Suprapubic skin (tissue), 4 donors: ENCODE measurements around the gene ENAH. TPM values are rescaled to one million over a fixed set of nuclear protein-coding genes. Genes with fewer than 3 reads are reported as not detected.
A peak's percentile ranks its signal among the peaks of the same experiment; 100 is the strongest.

Source experiments
- DNase-seq, 2 donors: peaks; one replicate each; pipeline ENCODE4 v3.0.0-alpha.2; 2019; ENCODE audit warnings: low spot score in 2 of 2
- H3K27ac ChIP-seq: fragments of 200-600 bp; sonication (generic); one replicate; pipeline ENCODE4 v1.5.1; 2019
- H3K27me3 ChIP-seq: fragments of 200-600 bp; sonication (generic); one replicate; pipeline ENCODE4 v1.5.1; 2019
- H3K36me3 ChIP-seq: fragments of 200-600 bp; sonication (generic); one replicate; pipeline ENCODE4 v1.5.1; 2019
- H3K4me1 ChIP-seq: fragments of 200-600 bp; sonication (generic); one replicate; pipeline ENCODE4 v1.5.1; 2019
- H3K4me3 ChIP-seq: fragments of 200-600 bp; sonication (generic); one replicate; pipeline ENCODE4 v1.5.1; 2019; ENCODE audit warnings: mild to moderate bottlenecking
- H3K9me3 ChIP-seq: fragments of 200-600 bp; sonication (generic); one replicate; pipeline ENCODE4 v1.5.1; 2019
- EP300 ChIP-seq: sonication (generic); formaldehyde crosslinking; IDR thresholded peaks from one replicate; pipeline ENCODE4 v1.6.1; 2017; ENCODE audit warnings: antibody characterized with exemption
- POLR2A ChIP-seq, 2 donors: fragments of 450-650 bp; IDR thresholded peaks; one replicate each; pipeline ENCODE4 v1.6.1; 2017; ENCODE audit warnings: antibody characterized with exemption in 2 of 2, mild to moderate bottlenecking in 2 of 2, moderate library complexity in 2 of 2
- POLR2AphosphoS5 ChIP-seq, 3 donors: sonication (generic); formaldehyde crosslinking; IDR thresholded peaks; one replicate each; pipeline ENCODE4 v1.6.1; 2017; ENCODE audit warnings: antibody characterized with exemption in 3 of 3
- WGBS: methylation state at CpG from one replicate; pipeline ENCODE4 v1.1.5; 2018; 5-methylcytosine and 5-hydroxymethylcytosine counted together
- total RNA-seq, 4 donors: library from RNA; depleted of rRNA; stranded (reverse); fragments of >200 nt; gene quantifications; one replicate each; pipeline ENCODE4 v1.1.0, GENCODE V29; 2016
- TF ChIP-seq, protein P1 (sequence below), 2 donors: fragments of 200-600 bp in 1 of 2; fragments of 450-650 bp in 1 of 2; sonication (generic) in 1 of 2; IDR thresholded peaks; one replicate each; pipeline ENCODE4 v1.5.1; 2016 to 2019; ENCODE audit warnings: antibody characterized with exemption in 2 of 2, mild to moderate bottlenecking in 1 of 2, moderate library complexity in 1 of 2

The ENAH gene
- total RNA-seq, 4 donors from 2014 or later = 33.5 to 44.6 (median 41.8) TPM

DNA sequence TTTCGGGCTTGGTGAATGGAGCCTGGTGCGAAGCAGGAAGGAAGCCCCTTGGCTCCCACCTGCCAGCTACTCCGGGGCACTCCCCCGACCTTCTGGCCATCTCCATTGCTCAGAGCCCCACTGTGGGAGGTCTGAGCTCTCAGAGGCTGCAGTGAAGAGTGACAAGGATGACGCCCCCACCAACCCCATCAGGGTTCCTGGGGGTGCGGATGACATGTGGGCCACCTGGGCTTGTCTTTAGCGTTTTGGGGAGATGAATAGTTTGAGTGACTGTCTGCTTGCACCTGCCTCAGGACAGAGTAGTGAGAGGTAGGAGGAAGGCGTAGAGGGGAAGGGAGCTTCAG is 181.8 kb downstream of the ENAH start:
- H3K9me3 ChIP-seq = no peaks in the 10 kb centered on the region
- DNase-seq = no peak
- no peak overlapping the region for H3K4me3 ChIP-seq
- H3K36me3 ChIP-seq = no peaks in the 10 kb centered on the region
- H3K4me1 ChIP-seq = peaks cover 17% of the 10 kb centered on the region
- 85% methylated on average over 6 of the region's 8 CpGs for WGBS
- TF ChIP-seq EP300 (no peak), POLR2AphosphoS5 (IDR thresholded peaks at IDR 0.05) (no peak), POLR2A (IDR thresholded peaks at IDR 0.05) (no peak)
- TF ChIP-seq, protein P1, sequence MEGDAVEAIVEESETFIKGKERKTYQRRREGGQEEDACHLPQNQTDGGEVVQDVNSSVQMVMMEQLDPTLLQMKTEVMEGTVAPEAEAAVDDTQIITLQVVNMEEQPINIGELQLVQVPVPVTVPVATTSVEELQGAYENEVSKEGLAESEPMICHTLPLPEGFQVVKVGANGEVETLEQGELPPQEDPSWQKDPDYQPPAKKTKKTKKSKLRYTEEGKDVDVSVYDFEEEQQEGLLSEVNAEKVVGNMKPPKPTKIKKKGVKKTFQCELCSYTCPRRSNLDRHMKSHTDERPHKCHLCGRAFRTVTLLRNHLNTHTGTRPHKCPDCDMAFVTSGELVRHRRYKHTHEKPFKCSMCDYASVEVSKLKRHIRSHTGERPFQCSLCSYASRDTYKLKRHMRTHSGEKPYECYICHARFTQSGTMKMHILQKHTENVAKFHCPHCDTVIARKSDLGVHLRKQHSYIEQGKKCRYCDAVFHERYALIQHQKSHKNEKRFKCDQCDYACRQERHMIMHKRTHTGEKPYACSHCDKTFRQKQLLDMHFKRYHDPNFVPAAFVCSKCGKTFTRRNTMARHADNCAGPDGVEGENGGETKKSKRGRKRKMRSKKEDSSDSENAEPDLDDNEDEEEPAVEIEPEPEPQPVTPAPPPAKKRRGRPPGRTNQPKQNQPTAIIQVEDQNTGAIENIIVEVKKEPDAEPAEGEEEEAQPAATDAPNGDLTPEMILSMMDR (IDR thresholded peaks at IDR 0.05) = no peak
- no peaks in the 10 kb centered on the region for H3K27me3 ChIP-seq
- no peak overlapping the region for H3K27ac ChIP-seq

DNA sequence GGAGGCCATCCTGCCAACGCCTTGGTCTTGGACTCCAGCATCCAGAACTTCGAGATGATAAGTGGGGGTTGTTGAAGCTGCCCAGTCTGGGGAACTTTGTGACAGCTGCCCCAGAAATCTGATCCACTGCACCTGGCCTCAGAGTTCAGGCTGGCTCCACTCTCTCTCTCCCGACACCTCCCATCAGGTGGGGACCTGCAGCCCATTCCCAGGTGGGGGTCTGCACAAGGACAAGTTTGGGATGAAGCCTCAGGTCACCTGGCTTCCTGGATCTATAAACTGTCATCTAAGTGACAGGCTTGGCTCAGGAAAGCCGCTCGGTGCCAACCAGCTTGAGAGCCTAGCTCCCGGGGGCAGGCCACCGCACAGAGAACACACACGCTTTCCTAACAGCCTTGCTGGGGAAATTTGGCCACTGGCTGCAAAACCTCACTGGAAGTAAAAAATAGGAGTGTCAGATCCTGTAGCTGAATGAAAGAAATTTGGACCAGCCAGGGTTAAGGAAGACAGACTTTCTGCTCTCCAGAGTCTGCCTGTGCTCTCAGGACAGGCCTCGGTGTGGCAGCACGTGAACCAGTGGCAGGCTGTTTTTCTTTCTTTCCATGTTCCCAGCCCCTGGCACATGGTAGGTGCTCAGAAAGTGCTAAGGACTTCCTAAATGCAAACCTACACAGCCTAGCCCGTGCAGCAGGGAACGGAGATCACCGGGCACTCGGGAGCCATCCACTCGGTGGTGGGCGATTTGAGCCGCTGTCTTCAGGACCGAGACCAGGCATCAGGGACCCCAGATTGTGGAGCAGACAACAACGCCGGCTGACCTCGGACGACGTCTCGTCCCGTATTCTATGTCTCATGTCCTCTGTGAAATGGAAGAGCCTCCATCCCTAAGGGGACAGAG is 182.5 kb downstream of the ENAH start:
- no peaks in the 10 kb centered on the region for H3K36me3 ChIP-seq
- peak; percentile 61 to 78 for DNase-seq
- H3K4me3 ChIP-seq = no peak overlapping the region
- no peak overlapping the region for H3K27ac ChIP-seq
- H3K4me1 ChIP-seq = peaks cover 18% of the 10 kb centered on the region
- H3K27me3 ChIP-seq = no peaks in the 10 kb centered on the region
- TF ChIP-seq POLR2AphosphoS5 (IDR thresholded peaks at IDR 0.05) = no peak
- TF ChIP-seq EP300 = no peak
- TF ChIP-seq, protein P1 (IDR thresholded peaks at IDR 0.05) = no peak
- TF ChIP-seq POLR2A (IDR thresholded peaks at IDR 0.05) = no peak
- 76% methylated on average over 20 of the region's 25 CpGs for WGBS
- H3K9me3 ChIP-seq = no peaks in the 10 kb centered on the region

DNA sequence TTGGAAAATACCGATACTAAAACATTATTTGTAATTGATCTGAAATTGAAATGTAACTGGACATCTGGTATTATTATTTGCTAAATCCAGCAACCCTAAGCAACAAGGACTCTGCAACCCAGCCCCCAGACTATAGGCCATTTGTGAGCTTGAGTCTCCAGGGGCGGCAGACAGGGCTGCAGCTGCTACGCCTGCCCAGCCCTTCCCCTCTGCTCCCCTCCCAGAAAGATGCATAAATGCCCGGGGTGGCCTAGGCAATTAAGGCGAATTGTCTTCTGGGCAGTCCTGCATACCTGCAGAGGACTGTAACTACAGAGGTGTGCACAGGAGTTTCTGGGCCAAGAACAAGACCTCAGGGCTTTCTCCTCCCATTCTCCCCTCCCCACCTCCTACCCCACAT is 183.9 kb downstream of the ENAH start:
- WGBS = 85% methylated on average over 5 of the region's 5 CpGs
- DNase-seq = peak; percentile 21 to 45

DNA sequence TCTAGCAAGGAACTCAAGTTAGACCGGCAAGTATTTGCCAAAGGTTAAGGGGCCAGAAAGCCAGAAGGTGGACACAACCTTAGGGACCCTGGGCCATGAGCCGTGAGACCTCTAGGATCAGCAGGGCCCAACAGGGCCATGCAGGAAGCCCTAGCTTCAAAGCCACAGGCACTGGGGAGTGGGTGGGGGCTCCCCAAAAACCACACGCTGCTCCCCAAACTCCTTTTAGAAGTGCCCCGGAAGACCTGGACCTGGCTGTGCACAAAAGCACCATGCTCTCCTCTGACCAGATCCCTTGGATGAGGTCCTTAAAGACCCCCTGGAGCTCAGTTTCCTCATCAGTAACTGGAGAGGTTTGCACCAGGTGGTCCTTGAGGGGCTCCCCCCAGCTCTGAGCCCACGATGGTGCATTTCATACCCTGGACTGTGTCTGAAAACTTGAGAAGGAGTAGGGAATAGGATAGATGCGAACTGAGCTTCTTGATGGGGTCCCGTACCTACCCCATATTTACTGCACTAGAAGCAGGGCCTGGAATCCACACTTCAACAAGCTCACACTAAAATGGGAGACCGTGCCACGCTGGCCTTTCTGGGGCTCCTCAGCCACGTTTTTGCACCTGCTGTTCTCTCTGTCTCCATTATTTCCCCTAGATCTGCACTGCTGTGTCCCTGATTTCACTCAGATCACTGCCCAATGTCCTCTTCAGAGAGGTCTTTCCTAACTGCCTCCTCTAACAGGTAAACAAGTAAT is 184.5 kb downstream of the ENAH start:
- TF ChIP-seq EP300 (no peak), POLR2AphosphoS5 (IDR thresholded peaks at IDR 0.05) (no peak), POLR2A (IDR thresholded peaks at IDR 0.05) (no peak)
- TF ChIP-seq, protein P1 (IDR thresholded peaks at IDR 0.05) = no peak
- peak overlapping the region; percentile 43 for H3K4me3 ChIP-seq
- H3K36me3 ChIP-seq = no peaks in the 10 kb centered on the region
- no peak overlapping the region for H3K27ac ChIP-seq
- peak in 1 of 2 donors; percentile 48 for DNase-seq
- H3K27me3 ChIP-seq = no peaks in the 10 kb centered on the region
- H3K9me3 ChIP-seq = no peaks in the 10 kb centered on the region
- WGBS = 89% methylated on average over 10 of the region's 10 CpGs
- peaks cover 17% of the 10 kb centered on the region for H3K4me1 ChIP-seq

More for the DNA sequence above, 183.9 kb downstream of the ENAH start:
- peaks cover 16% of the 10 kb centered on the region for H3K4me1 ChIP-seq
- H3K9me3 ChIP-seq = no peaks in the 10 kb centered on the region
- H3K36me3 ChIP-seq = no peaks in the 10 kb centered on the region
- no peak for TF ChIP-seq EP300
- TF ChIP-seq POLR2A (IDR thresholded peaks at IDR 0.05) = no peak
- TF ChIP-seq, protein P1 (IDR thresholded peaks at IDR 0.05) = no peak
- TF ChIP-seq POLR2AphosphoS5 (IDR thresholded peaks at IDR 0.05) = no peak
- H3K4me3 ChIP-seq = no peak overlapping the region
- H3K27me3 ChIP-seq = no peaks in the 10 kb centered on the region
- no peak overlapping the region for H3K27ac ChIP-seq
